Measurements from ENCODE around the gene SH3BP4. TPM values are rescaled to one million over a fixed set of nuclear protein-coding genes. Genes with fewer than 3 reads are reported as not detected.

Gene SH3BP4
- total RNA-seq, 1 donor from 2014 or later: 9.6 TPM

DNA sequence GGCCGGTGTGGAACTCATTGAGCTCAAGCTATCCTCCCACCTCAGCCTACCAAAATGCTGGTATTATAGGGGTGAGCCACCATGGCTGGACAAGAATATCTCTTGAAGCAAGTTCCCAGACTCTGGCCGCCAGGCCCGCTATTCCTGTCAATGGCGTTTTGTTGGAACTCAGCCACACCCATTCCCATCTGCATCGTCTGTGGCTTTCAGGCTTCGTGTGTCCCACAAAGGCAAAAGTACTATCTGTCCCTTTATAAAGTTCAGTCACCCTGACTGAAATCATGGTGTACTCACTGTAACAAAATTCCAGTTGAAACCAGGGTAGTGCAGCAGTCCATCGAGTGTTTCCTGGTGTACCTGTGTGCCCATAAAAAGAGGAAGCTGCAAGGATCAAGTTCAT lies 96.7 kb downstream of the SH3BP4 start:
- intact Hi-C loops (cut with micrococcal nuclease): no loop called here
- H3K27ac ChIP-seq (replicated peaks): peak overlapping the region; percentile 64
- H3K4me3 ChIP-seq: no peak overlapping the region
- TF ChIP-seq, protein P1, sequence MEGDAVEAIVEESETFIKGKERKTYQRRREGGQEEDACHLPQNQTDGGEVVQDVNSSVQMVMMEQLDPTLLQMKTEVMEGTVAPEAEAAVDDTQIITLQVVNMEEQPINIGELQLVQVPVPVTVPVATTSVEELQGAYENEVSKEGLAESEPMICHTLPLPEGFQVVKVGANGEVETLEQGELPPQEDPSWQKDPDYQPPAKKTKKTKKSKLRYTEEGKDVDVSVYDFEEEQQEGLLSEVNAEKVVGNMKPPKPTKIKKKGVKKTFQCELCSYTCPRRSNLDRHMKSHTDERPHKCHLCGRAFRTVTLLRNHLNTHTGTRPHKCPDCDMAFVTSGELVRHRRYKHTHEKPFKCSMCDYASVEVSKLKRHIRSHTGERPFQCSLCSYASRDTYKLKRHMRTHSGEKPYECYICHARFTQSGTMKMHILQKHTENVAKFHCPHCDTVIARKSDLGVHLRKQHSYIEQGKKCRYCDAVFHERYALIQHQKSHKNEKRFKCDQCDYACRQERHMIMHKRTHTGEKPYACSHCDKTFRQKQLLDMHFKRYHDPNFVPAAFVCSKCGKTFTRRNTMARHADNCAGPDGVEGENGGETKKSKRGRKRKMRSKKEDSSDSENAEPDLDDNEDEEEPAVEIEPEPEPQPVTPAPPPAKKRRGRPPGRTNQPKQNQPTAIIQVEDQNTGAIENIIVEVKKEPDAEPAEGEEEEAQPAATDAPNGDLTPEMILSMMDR (IDR thresholded peaks at IDR 0.05; ENCODE audit: borderline replicate concordance): no peak
- peaks cover 61% of the 10 kb centered on the region for H3K4me1 ChIP-seq
- DNase-seq: no peak
- H3K36me3 ChIP-seq: peaks cover 11% of the 10 kb centered on the region
- H3K9me3 ChIP-seq (replicated peaks): no peaks in the 10 kb centered on the region
- no peaks in the 10 kb centered on the region for H3K27me3 ChIP-seq (ENCODE audit: low read depth)

DNA sequence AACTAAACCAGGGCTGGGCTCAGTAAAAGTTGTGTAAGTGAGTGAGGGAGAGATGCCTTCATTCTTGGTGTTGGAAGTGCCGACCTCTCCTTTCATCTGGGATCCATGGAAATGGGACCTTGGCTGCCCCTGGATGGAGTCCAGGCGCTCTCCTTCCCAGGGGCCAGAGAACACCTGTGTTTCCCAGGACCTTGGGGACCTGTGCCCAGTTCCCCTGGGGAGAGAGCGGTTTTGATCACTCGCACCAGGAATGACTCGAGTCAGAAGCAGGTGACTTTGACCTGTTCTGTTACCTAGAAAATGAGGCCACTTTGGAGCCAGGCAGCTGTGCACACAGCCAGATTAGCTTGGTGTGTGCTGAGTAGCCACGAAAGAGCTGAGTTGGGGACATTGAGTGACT lies 97.3 kb downstream of the SH3BP4 start:
- no peak overlapping the region for H3K4me3 ChIP-seq
- intact Hi-C loops (cut with micrococcal nuclease): no loop called here
- H3K9me3 ChIP-seq (replicated peaks): no peaks in the 10 kb centered on the region
- H3K36me3 ChIP-seq: peaks cover 16% of the 10 kb centered on the region
- DNase-seq: no peak
- no peaks in the 10 kb centered on the region for H3K27me3 ChIP-seq (ENCODE audit: low read depth)
- H3K27ac ChIP-seq (replicated peaks): peak overlapping the region; percentile 64
- H3K4me1 ChIP-seq: peaks cover 62% of the 10 kb centered on the region
- TF ChIP-seq, protein P1 (IDR thresholded peaks at IDR 0.05; ENCODE audit: borderline replicate concordance): no peak

DNA sequence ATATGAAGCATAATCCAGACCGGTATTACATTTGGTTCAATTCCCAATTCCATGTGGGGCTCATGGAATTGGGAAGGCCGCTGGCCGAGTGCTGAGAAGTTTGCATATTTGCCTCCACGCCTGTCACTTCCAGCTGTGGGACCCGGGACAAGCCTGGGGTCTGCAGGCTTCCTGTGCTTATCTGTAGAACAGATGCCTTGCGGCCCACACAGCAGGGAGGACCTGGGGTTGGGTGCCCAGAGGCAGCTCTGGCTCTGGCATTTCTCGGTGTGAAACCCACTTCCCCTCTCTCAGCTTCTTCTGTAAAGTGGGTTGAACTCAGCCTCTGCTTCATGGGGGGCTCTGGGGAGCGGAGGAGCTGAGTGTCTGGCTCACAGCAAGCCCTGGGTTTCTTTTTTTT lies 97.9 kb downstream of the SH3BP4 start:
- TF ChIP-seq, protein P1 (IDR thresholded peaks at IDR 0.05; ENCODE audit: borderline replicate concordance): no peak
- H3K4me1 ChIP-seq: peaks cover 62% of the 10 kb centered on the region
- H3K36me3 ChIP-seq: peaks cover 22% of the 10 kb centered on the region
- intact Hi-C loops (cut with micrococcal nuclease): no loop called here
- H3K27ac ChIP-seq (replicated peaks): peak overlapping the region; percentile 64
- H3K9me3 ChIP-seq (replicated peaks): no peaks in the 10 kb centered on the region
- H3K27me3 ChIP-seq (ENCODE audit: low read depth): no peaks in the 10 kb centered on the region
- H3K4me3 ChIP-seq: no peak overlapping the region
- DNase-seq: no peak

DNA sequence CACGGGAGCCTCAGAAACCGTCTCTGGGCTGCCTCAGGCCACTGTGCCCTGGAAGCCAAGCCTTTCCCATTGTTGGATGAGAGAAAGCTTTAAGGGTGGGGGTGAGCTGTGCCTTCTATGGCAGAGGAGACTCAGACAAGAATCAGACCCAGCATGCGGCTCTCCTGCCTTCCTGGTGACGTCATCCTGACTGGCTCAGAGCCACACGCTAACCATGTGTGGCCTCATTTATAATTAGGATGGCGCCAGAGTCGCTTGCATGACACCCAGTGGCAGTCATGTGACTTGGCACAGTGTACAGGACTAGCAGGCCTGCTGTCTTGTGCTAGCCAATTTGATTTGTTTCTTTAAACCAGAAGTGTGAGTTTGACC lies 99.1 kb downstream of the SH3BP4 start:
- H3K27ac ChIP-seq (replicated peaks): peak overlapping the region; percentile 85
- DNase-seq: peak; percentile 91
- TF ChIP-seq, protein P1 (IDR thresholded peaks at IDR 0.05; ENCODE audit: borderline replicate concordance): peak; percentile 22
- peak overlapping the region; percentile 19 for H3K4me3 ChIP-seq
- no peaks in the 10 kb centered on the region for H3K27me3 ChIP-seq (ENCODE audit: low read depth)
- peaks cover 29% of the 10 kb centered on the region for H3K36me3 ChIP-seq
- peaks cover 58% of the 10 kb centered on the region for H3K4me1 ChIP-seq
- intact Hi-C loops (cut with micrococcal nuclease): no loop called here
- no peaks in the 10 kb centered on the region for H3K9me3 ChIP-seq (replicated peaks)

DNA sequence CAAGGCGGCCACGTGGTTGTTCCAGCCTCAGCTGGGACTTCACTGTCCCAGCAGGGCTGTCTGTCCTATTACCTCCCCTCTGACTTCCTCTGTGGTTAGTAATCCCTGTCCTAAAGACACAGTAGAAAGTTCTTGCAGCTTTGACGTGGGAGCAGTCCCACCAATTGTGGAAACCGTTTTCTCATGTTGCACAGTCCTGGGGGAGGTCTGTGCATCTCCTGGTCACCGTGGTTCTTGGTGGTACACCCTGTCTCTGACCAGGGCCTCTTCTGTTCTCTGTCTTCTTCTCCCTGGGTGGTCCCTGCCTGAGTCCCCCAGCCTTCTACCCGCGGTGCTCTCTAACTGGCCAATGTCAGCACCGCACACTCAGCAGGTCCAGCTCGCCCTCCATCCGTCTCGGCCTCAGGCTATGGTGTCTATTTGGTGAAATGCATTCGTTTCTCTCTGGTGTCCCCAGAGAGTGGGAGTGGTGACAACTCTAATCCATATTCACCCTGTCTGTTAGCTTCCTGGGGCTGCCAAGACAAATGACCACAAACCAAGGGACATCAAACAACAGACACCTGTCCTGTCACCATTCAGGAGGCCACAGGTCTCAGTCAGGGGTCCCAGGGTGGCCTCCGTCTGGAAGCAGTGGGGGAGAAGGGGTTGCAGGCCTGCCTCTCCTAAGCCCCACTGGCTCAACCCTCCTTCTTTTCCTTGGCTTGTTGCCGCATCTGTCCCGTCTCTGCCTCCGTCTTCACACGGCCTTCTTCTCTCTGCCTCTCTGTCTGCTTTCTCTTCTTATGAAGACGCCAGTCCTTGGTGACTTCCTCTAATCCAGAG lies 99.8 kb downstream of the SH3BP4 start:
- TF ChIP-seq, protein P1 (IDR thresholded peaks at IDR 0.05; ENCODE audit: borderline replicate concordance): no peak
- H3K4me1 ChIP-seq: peaks cover 58% of the 10 kb centered on the region
- H3K27me3 ChIP-seq (ENCODE audit: low read depth): no peaks in the 10 kb centered on the region
- no peak overlapping the region for H3K4me3 ChIP-seq
- intact Hi-C loops (cut with micrococcal nuclease): no loop called here
- H3K36me3 ChIP-seq: peaks cover 29% of the 10 kb centered on the region
- no peak for DNase-seq
- no peaks in the 10 kb centered on the region for H3K9me3 ChIP-seq (replicated peaks)
- peak overlapping the region; percentile 85 for H3K27ac ChIP-seq (replicated peaks)
